ENCODE data around the gene WIF1.

- TF ChIP-seq, protein P1, sequence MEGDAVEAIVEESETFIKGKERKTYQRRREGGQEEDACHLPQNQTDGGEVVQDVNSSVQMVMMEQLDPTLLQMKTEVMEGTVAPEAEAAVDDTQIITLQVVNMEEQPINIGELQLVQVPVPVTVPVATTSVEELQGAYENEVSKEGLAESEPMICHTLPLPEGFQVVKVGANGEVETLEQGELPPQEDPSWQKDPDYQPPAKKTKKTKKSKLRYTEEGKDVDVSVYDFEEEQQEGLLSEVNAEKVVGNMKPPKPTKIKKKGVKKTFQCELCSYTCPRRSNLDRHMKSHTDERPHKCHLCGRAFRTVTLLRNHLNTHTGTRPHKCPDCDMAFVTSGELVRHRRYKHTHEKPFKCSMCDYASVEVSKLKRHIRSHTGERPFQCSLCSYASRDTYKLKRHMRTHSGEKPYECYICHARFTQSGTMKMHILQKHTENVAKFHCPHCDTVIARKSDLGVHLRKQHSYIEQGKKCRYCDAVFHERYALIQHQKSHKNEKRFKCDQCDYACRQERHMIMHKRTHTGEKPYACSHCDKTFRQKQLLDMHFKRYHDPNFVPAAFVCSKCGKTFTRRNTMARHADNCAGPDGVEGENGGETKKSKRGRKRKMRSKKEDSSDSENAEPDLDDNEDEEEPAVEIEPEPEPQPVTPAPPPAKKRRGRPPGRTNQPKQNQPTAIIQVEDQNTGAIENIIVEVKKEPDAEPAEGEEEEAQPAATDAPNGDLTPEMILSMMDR (IDR thresholded peaks at IDR 0.05; ENCODE audit: low read depth, low read length, poor library complexity, severe bottlenecking), result no peak
- no peak for TF ChIP-seq EZH2phosphoT487 (IDR thresholded peaks at IDR 0.05; ENCODE audit: borderline replicate concordance, low read length)
These were observed 37.5 kb downstream of the WIF1 start for GRCh38 chr12:65083581-65083980.

Measured in DOHH2 (cell line).